H9 (cell line): ENCODE data around the gene AGXT. TPM values are rescaled to one million over a fixed set of nuclear protein-coding genes. Genes with fewer than 3 reads are reported as not detected.
A peak's percentile ranks its signal among the peaks of the same experiment; 100 is the strongest.

Experiments used
- DNase-seq: peaks from one replicate; pipeline ENCODE4 v3.0.0-alpha.2; 2017
- H2AFZ ChIP-seq: one replicate; pipeline ENCODE4 v1.6.1; 2013; ENCODE audit warnings: mild to moderate bottlenecking, low read length, control low read depth, moderate library complexity
- H2AK5ac ChIP-seq: 2 replicates; pipeline ENCODE4 v1.6.1; 2013; ENCODE audit warnings: low read length, control low read depth, mixed read lengths; ENCODE audit not compliant: insufficient read length
- H2BK120ac ChIP-seq: one replicate; pipeline ENCODE4 v1.6.1; 2013; ENCODE audit warnings: low read depth, mild to moderate bottlenecking, low read length, control low read depth, inconsistent platforms; ENCODE audit not compliant: poor library complexity, severe bottlenecking
- H2BK12ac ChIP-seq: 2 replicates; pipeline ENCODE4 v1.6.1; 2013; ENCODE audit warnings: low read length, control low read depth, mixed read lengths, low read depth; ENCODE audit not compliant: insufficient read length
- H2BK15ac ChIP-seq: 2 replicates; pipeline ENCODE4 v1.6.1; 2013; ENCODE audit warnings: low read depth, low read length, control low read depth
- H2BK20ac ChIP-seq: one replicate; pipeline ENCODE4 v1.6.1; 2013; ENCODE audit warnings: low read depth, mild to moderate bottlenecking, low read length, control low read depth, inconsistent platforms; ENCODE audit not compliant: poor library complexity, severe bottlenecking
- H2BK5ac ChIP-seq: 2 replicates; pipeline ENCODE4 v1.6.1; 2013; ENCODE audit warnings: low read length, control low read depth, mixed read lengths; ENCODE audit not compliant: insufficient read length
- H3K14ac ChIP-seq: 2 replicates; pipeline ENCODE4 v1.6.1; 2013; ENCODE audit warnings: low read length, control low read depth; ENCODE audit not compliant: insufficient read depth
- H3K18ac ChIP-seq: 2 replicates; pipeline ENCODE4 v1.6.1; 2013; ENCODE audit warnings: low read depth, mild to moderate bottlenecking, mixed read lengths, low read length, control low read depth; ENCODE audit not compliant: insufficient read length
- H3K23ac ChIP-seq: 2 replicates; pipeline ENCODE4 v1.6.1; 2013; ENCODE audit warnings: low read length, control low read depth, mixed read lengths, low read depth; ENCODE audit not compliant: insufficient read length
- H3K23me2 ChIP-seq: 2 replicates; pipeline ENCODE4 v1.6.1; 2013; ENCODE audit warnings: low read depth, mild to moderate bottlenecking, mixed read lengths, low read length, control low read depth; ENCODE audit not compliant: insufficient read length, poor library complexity, severe bottlenecking
- H3K27ac ChIP-seq: 2 replicates; pipeline ENCODE4 v1.5.1; 2013; ENCODE audit warnings: low read length, control low read depth, mixed read lengths, low read depth; ENCODE audit not compliant: insufficient read length
- H3K27me3 ChIP-seq: 2 replicates; pipeline ENCODE4 v1.6.1; 2013; ENCODE audit warnings: low read length, control low read depth, inconsistent platforms; ENCODE audit not compliant: insufficient read depth
- H3K4ac ChIP-seq: 2 replicates; pipeline ENCODE4 v1.6.1; 2013; ENCODE audit warnings: low read depth, mild to moderate bottlenecking, control low read depth, inconsistent platforms, low read length, moderate library complexity
- H3K4me1 ChIP-seq: 2 replicates; pipeline ENCODE4 v1.6.1; 2013; ENCODE audit warnings: low read length, control low read depth, inconsistent platforms; ENCODE audit not compliant: insufficient read depth
- H3K4me2 ChIP-seq: 2 replicates; pipeline ENCODE4 v1.6.1; 2013; ENCODE audit warnings: low read length, control low read depth, mixed read lengths; ENCODE audit not compliant: insufficient read length, insufficient read depth
- H3K56ac ChIP-seq: 2 replicates; pipeline ENCODE4 v1.6.1; 2013; ENCODE audit warnings: low read depth, mild to moderate bottlenecking, mixed read lengths, low read length, control low read depth; ENCODE audit not compliant: insufficient read length
- H3K79me1 ChIP-seq: 2 replicates; pipeline ENCODE4 v1.6.1; 2013; ENCODE audit warnings: low read depth, mild to moderate bottlenecking, moderate library complexity, low read length, control low read depth, inconsistent platforms; ENCODE audit not compliant: insufficient read depth, poor library complexity, severe bottlenecking
- H3K79me2 ChIP-seq: 2 replicates; pipeline ENCODE4 v1.6.1; 2013; ENCODE audit warnings: low read length, control low read depth, inconsistent platforms; ENCODE audit not compliant: insufficient read depth
- H3K9ac ChIP-seq: 2 replicates; pipeline ENCODE4 v1.6.1; 2013; ENCODE audit warnings: low read length, control low read depth, mixed read lengths; ENCODE audit not compliant: insufficient read length; ENCODE audit errors: extremely low read depth
- H3K9me3 ChIP-seq: one replicate; pipeline ENCODE4 v1.6.1; 2013; ENCODE audit warnings: low read depth, low read length, inconsistent platforms; ENCODE audit not compliant: control insufficient read depth
- H3T11ph ChIP-seq: one replicate; pipeline ENCODE4 v1.6.1; 2013; ENCODE audit warnings: mild to moderate bottlenecking, low read length, control low read depth, inconsistent platforms
- H4K20me1 ChIP-seq: one replicate; pipeline ENCODE4 v1.6.1; 2013; ENCODE audit not compliant: control insufficient read depth, insufficient read length, insufficient read depth
- H4K5ac ChIP-seq: 2 replicates; pipeline ENCODE4 v1.6.1; 2013; ENCODE audit warnings: low read depth, mild to moderate bottlenecking, mixed read lengths, low read length, control low read depth; ENCODE audit not compliant: insufficient read length
- H4K8ac ChIP-seq: replicated peaks from 2 replicates; pipeline ENCODE4 v1.6.1; 2013; ENCODE audit warnings: low read length, control low read depth, mixed read lengths, low read depth; ENCODE audit not compliant: insufficient read length
- H4K91ac ChIP-seq: 2 replicates; pipeline ENCODE4 v1.6.1; 2013; ENCODE audit warnings: low read depth, mild to moderate bottlenecking, moderate library complexity, mixed read lengths, low read length, control low read depth; ENCODE audit not compliant: insufficient read length
- H3K27ac Mint-ChIP-seq, 3 experiments: 2 replicates in 2 of 3; 3 replicates in 1 of 3; pipeline ENCODE4 v1.8.0; 2020 to 2021; ENCODE audit warnings: mixed read lengths in 3 of 3, mild to moderate bottlenecking in 1 of 3, moderate library complexity in 1 of 3
- H3K27me3 Mint-ChIP-seq: 2 replicates; pipeline ENCODE4 v1.8.0; 2021; ENCODE audit warnings: low read depth, mild to moderate bottlenecking, moderate library complexity, mixed read lengths
- H3K36me3 Mint-ChIP-seq, 3 experiments: 2 replicates in 2 of 3; 3 replicates in 1 of 3; pipeline ENCODE4 v1.8.0; 2020 to 2021; ENCODE audit warnings: low read depth in 3 of 3, mixed read lengths in 3 of 3; ENCODE audit not compliant: insufficient read depth in 1 of 3
- H3K4me1 Mint-ChIP-seq, 2 experiments: 2 replicates each; pipeline ENCODE4 v1.8.0; 2020; ENCODE audit warnings: mixed read lengths in 2 of 2
- H3K4me3 Mint-ChIP-seq, 2 experiments: 2 replicates in 1 of 2; 3 replicates in 1 of 2; pipeline ENCODE4 v1.8.0; 2020 to 2021; ENCODE audit warnings: mild to moderate bottlenecking in 2 of 2, mixed read lengths in 2 of 2, moderate library complexity in 1 of 2
- H3K9me3 Mint-ChIP-seq, 2 experiments: 2 replicates in 1 of 2; 3 replicates in 1 of 2; pipeline ENCODE4 v1.8.0; 2020; ENCODE audit warnings: mild to moderate bottlenecking in 2 of 2, mixed read lengths in 2 of 2, moderate library complexity in 1 of 2
- CTCF ChIP-seq: fragments of 200-600 bp; sonication (generic); conservative IDR thresholded peaks from 3 replicates; pipeline ENCODE4 v1.8.0; 2021; ENCODE audit warnings: antibody characterized with exemption, mild to moderate bottlenecking
- WGBS: extraction: QIAGEN DNeasy Blood & Tissue Kit; methylation state at CpG from one replicate; pipeline ENCODE4 v1.1.7; 2013; ENCODE audit warnings: missing lambda C conversion rate, low lambda C conversion rate, mixed read lengths; ENCODE audit not compliant: insufficient read length; ENCODE audit errors: extremely low coverage; 5-methylcytosine and 5-hydroxymethylcytosine counted together
- total RNA-seq: library from RNA; stranded (reverse); gene quantifications from 2 replicates; pipeline ENCODE4 v1.2.1, GENCODE V29; 2021

AGXT gene
- total RNA-seq, 1 experiment from 2014 or later = not detected

- no peak overlapping the region for H3K56ac ChIP-seq
- peak; percentile 96 for TF ChIP-seq CTCF
- no peak overlapping the region for H3K18ac ChIP-seq
- H2AFZ ChIP-seq = no peak overlapping the region
- H2BK20ac ChIP-seq = no peak overlapping the region
- H3K23me2 ChIP-seq = no peaks in the 10 kb centered on the region
- peak; percentile 93 for DNase-seq
- H3K23ac ChIP-seq = no peak overlapping the region
- H3K79me2 ChIP-seq = no peaks in the 10 kb centered on the region
- no peaks in the 10 kb centered on the region for H3K27me3 ChIP-seq
- H4K8ac ChIP-seq = no peak overlapping the region
- no peak overlapping the region for H2BK12ac ChIP-seq
- H3K9ac ChIP-seq = no peak overlapping the region
- H3K27ac ChIP-seq = no peak overlapping the region
- Mint-ChIP-seq H3K9me3 (peaks cover 5 to 12% of the 10 kb centered on the region in 2 experiments), H3K4me1 (peaks cover 17 to 23% of the 10 kb centered on the region in 2 experiments), H3K27ac (peak overlapping the region in 1 of 3 experiments; percentile 67; a peak in 1 of 7 replicates), H3K36me3 (peaks cover 0 to 6% (median 0%) of the 10 kb centered on the region in 3 experiments; a peak in 4 of 7 replicates), H3K4me3 (no peak overlapping the region), H3K27me3 (no peaks in the 10 kb centered on the region; the same call in 1 of the 2 replicates)
- H3K79me1 ChIP-seq = no peaks in the 10 kb centered on the region
- H3T11ph ChIP-seq = no peak overlapping the region
- H4K91ac ChIP-seq = no peak overlapping the region
- H3K14ac ChIP-seq = no peak overlapping the region
- H4K5ac ChIP-seq = no peak overlapping the region
- WGBS = no CpG with 5 or more reads among the region's 33 CpGs
- H2BK5ac ChIP-seq = no peak overlapping the region
- H3K9me3 ChIP-seq = no peaks in the 10 kb centered on the region
- H4K20me1 ChIP-seq = no peaks in the 10 kb centered on the region
- 0 out of 2 replicates have a peak, but pooled peaks cover 7% of the 10 kb centered on the region for H3K4me1 ChIP-seq
- no peak overlapping the region for H3K4ac ChIP-seq
- H2BK15ac ChIP-seq = no peak overlapping the region
- no peak overlapping the region for H3K4me2 ChIP-seq
- H2AK5ac ChIP-seq = no peak overlapping the region
- no peak overlapping the region for H2BK120ac ChIP-seq
Measured at GRCh38 chr2:240851078-240851991, 17.3 kb upstream of the AGXT start.
